ENCODE data around the gene LARP4.

DNA sequence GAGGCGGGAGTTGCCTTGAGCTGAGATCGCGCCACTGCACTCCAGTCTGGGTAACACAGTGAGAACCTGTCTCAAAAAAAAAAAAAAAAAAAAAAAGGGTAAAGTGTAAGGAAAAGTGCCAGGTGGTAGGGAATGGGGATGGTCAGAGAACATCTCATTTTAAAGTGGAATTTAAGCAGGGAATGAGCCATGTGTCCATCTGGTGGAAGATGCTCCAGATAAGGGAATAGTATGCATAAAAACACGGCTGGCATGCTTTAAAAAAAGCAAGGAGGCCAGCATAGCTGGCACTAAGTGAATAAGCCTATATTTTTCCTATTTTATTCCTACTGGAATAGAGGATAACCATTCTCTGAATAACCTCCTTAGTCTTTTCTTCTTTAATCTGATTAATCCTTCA, 38.0 kb upstream of the LARP4 start:
- TF ChIP-seq NCOR1 (IDR thresholded peaks at IDR 0.05) (no peak), RNF2 (IDR thresholded peaks at IDR 0.05) (no peak), FOXJ3 (CRISPR knock-in tag; IDR thresholded peaks at IDR 0.05) (no peak), PRDM10 (IDR thresholded peaks at IDR 0.05; ENCODE audit: partially characterized antibody) (no peak), GMEB1 (CRISPR knock-in tag; IDR thresholded peaks at IDR 0.05) (no peak), CHD4 (IDR thresholded peaks at IDR 0.05; ENCODE audit: insufficient read depth, insufficient replicate concordance, low read depth, low read length, poor library complexity, severe bottlenecking) (no peak), HMGXB4 (CRISPR knock-in tag; IDR thresholded peaks at IDR 0.05) (no peak), MAFF (IDR thresholded peaks at IDR 0.05; ENCODE audit: low read length) (no peak), PREB (CRISPR knock-in tag; IDR thresholded peaks at IDR 0.05) (no peak)
- TF ChIP-seq, protein P1, sequence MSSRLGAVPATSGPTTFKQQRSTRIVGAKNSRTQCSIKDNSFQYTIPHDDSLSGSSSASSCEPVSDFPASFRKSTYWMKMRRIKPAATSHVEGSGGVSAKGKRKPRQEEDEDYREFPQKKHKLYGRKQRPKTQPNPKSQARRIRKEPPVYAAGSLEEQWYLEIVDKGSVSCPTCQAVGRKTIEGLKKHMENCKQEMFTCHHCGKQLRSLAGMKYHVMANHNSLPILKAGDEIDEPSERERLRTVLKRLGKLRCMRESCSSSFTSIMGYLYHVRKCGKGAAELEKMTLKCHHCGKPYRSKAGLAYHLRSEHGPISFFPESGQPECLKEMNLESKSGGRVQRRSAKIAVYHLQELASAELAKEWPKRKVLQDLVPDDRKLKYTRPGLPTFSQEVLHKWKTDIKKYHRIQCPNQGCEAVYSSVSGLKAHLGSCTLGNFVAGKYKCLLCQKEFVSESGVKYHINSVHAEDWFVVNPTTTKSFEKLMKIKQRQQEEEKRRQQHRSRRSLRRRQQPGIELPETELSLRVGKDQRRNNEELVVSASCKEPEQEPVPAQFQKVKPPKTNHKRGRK (tag; IDR thresholded peaks at IDR 0.05): no peak
